Skin of body (tissue), 2 donors: ENCODE measurements around the gene CABLES1. TPM values are rescaled to one million over a fixed set of nuclear protein-coding genes. Genes with fewer than 3 reads are reported as not detected.
"Not testable (repeated sequence)": the region's sequence is repeated elsewhere in the genome, so short reads cannot be mapped to it uniquely, and the experiment has no call there.

Experiments used
- DNase-seq: peaks from one replicate; lab custom pipeline; 2025; lab: John Stamatoyannopoulos, UW
- total RNA-seq: library from RNA; depleted of rRNA; stranded (reverse); fragments of >200 nt; gene quantifications from one replicate; pipeline ENCODE4 v1.2.3, GENCODE V29; 2014

Gene CABLES1, protein sequence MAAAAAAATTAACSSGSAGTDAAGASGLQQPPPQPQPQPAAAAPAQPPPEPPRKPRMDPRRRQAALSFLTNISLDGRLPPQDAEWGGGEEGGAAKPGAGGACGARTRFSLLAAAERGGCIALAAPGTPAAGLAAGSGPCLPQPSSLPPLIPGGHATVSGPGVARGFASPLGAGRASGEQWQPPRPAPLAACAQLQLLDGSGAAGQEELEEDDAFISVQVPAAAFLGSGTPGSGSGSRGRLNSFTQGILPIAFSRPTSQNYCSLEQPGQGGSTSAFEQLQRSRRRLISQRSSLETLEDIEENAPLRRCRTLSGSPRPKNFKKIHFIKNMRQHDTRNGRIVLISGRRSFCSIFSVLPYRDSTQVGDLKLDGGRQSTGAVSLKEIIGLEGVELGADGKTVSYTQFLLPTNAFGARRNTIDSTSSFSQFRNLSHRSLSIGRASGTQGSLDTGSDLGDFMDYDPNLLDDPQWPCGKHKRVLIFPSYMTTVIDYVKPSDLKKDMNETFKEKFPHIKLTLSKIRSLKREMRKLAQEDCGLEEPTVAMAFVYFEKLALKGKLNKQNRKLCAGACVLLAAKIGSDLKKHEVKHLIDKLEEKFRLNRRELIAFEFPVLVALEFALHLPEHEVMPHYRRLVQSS
- total RNA-seq: 26.6 TPM

DNA sequence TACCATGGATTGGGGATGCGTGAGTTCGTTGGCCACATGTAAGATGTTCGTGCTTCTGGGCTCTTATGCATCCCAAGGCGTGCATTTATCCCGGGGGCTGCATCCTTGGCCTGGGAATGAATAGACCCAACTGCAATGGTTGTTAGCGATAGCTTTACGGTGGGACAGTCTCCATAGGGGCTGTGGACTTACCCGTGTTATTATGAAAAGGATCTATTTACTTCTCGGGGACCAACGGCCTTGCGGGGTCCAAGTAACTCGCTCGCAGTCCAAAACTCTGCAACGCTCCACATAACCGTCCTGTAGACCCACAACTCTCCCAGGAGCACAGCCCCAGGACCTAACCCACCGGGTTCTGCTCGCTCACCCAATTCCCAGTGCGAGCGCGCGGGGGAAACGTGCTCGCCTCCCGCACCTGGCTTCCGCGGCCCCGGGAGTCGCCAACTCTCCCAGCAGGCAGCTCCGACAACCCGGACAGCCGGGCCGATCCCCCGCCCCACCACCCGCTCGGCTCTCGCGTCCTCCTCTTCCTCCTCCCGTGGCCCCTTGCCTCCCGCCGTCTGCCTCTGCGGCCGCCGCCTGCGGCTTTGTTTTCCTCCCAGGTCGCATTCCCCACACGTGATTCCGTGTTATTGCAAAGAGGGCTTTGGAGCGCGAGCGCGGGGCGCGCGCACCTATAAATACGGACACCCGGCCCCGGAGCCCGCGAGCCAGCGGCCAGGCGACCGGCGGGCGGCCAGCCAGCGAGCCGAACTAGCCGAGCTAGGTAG, at the start of gene CABLES1:
TSS of gene CABLES1 (plus strand) at position 706 of the 770 bp plus-strand sequence. CDS start 278 bp downstream, outside the sequence.
- no peak for DNase-seq

DNA sequence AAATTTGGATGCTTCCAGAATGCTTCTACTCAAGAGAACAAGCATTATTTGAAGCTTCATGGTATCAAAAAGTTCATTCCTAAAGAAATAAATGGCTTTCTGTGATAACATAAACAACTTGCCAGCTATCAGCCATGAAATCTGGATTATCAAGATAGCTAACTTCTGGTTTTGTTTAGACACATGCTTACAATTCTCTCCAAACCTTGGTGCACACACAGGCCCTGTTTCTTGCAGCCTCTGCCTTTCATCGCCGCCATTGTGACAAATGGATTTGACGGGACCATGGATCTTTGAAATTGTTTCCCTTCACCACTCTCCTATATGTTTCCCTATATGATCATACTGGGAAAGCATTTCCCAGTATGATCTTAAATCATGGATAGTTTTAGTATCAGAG, 47.9 kb upstream of the CABLES1 start:
- no peak for DNase-seq

DNA sequence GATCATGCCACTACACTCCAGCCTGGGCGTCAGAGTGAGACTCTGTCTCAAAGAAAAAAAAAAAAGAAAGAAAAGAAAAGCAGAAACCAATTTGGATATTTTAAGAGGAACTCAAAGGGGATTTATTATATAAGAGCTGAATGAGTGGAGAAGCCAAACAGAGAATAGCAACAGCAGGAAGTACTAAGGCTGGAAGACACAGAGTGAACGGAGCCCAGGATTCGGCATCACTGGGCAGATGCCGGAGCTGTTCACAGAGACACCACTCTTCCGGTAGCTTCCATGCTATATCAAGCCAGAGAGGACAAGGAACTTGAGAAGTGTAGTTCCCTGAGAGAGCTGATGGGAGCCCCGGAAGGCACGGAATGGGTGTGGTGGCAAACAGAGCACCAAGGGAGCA, 47.0 kb upstream of the CABLES1 start:
- DNase-seq: no peak

DNA sequence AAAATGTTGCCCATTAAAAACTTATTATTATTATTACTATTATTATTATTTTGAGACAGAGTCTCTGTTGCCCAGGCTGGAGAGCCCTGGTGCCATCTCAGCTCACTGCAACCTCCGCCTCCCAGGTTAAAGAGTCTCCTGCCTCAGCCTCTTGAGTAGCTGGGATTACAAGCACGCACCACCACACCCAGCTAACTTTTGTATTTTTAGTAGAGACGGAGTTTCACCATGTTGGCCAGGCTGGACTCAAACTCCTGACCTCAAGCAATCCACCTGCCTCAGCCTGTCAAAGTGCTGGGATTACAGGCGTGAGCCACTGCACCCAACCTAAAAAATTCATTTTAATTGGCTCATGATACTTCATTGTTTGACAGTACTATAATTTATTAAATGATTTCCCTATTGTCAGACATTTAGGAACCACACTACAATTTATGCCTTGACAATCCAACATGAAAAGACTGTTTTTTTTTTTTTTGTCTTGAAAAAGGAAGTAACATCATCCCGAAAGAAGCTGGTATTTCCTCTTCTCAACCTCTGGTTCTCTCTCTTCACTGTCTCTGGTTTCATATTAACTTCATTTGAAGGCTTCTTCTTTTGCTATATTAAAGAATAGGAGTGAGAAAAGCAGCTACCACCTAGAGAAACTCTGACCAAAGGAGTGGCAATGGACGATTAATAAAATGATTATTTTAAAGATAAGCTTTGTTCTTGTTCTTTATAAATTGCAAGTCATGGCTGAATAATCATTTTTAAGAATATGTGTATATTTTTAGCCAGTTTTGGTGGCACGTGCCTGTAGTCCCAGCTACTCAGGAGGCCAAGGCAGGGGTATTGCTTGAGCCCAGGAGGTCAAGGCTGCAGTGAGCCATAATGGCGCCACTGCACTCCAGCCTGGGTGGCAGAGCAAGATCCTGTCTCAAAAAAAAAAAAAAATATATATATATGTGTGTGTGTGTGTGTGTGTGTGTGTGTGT, 44.0 kb upstream of the CABLES1 start:
- not testable (repeated sequence) for DNase-seq

DNA sequence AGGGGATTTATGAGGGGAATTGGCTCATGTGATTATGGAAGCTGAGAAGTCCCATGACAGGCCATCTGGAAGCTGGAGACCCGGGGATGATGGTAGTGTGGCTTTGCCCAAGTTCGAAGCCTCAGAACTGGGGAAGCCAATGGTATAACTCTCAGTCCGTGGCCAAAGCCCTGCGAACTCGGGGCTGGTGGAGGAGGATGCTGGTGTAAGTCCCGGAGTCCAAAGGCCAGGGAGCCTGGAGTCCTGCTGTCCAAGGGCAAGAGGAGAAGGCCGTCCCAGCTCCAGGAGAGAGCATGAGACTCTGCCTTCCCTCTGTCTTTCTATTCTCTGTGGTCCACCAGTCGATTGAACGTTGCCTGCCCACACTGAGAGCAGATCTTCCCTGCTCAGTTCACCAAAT, 43.2 kb upstream of the CABLES1 start:
- DNase-seq: no peak

DNA sequence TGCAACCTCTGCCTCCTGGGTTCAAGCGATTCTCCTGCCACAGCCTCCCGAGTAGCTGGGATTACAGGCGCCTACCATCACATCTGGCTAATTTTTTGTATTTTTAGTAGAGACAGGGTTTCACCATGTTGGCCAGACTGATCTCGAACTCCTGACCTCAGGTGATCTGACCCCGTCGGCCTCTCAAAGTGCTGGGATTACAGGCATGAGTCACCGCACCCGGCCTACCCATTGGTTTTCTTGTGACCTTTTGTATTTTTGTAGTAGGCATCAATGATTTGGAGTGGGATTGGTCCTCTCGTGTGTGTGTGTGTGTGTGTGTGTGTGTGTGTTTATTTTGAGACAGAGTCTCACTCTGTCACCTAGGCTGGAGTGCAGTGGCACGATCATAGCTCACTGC, 42.2 kb upstream of the CABLES1 start:
- not testable (repeated sequence) for DNase-seq

DNA sequence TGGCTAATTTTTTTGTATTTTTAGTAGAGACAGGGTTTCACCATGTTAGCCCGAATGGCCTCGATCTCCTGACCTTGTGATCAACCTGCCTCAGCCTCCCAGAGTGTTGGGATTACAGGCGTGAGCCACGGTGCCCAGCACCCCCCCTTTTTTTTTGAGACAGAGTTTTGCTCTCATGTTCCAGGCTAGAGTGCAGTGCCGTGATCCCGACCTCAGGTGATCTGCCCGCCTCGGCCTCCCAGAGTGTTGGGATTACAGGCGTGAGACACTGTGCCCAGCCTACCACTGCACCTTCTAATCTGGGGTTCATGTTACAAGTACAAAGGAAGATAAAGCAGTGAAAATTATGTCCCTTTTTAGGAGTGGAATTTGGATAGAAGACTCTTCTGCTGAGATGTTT, 41.5 kb upstream of the CABLES1 start:
- DNase-seq: no peak

DNA sequence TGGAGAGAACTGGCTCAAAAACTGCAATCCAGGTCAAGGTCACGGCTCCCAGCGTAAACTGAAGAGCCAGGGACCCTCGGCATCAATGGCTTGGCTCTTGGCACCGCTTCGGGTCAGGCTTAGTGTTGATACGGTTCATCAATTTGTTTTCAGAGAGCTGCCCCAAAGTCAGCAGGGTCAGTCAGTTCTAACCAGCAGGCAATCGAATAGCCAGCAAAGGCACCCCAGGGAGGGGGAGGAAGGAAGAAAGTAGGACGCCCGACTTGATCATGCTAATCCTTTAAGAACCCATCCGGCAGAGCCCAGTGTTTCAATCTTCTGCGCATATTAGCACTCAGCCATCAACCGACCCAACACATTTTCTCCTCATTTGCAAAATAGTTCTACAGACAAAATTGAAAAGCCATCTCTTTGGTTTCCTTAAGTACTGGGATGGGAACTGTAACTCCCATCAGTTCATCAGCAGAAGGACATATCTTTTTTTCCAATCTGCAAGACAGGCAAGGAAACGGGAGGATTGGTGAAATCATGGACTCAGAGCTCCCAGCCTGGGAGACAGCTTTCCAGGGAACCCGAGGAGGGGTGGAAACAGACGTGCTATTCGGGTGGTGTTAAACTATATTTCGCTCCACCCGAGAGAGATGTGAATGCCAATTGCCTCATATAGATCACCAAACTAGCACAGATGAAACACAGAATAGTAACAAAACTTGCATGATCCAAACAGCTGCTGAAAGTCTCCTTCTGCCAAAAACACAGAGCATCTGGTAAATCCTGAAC, 40.7 kb upstream of the CABLES1 start:
- DNase-seq: peak; percentile 22

DNA sequence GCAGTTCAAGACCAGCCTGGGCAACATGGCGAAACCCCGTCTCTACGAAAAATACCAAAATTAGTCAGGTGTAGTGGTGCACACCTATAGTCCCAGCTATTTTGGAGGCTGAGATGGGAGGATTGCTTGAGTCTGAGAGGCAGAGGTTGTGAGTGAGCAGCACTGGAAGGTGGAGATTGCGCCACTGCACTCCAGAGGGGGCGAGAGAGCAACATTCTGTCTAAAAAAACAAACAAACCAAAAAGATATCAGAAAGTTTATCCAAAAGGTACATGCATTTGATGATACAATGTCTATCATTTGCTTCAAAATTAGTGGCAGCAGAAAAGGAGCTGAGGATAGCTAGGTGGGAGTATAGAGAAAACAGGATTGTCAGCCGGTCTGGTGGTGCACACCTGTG, 39.8 kb upstream of the CABLES1 start:
- no peak for DNase-seq

DNA sequence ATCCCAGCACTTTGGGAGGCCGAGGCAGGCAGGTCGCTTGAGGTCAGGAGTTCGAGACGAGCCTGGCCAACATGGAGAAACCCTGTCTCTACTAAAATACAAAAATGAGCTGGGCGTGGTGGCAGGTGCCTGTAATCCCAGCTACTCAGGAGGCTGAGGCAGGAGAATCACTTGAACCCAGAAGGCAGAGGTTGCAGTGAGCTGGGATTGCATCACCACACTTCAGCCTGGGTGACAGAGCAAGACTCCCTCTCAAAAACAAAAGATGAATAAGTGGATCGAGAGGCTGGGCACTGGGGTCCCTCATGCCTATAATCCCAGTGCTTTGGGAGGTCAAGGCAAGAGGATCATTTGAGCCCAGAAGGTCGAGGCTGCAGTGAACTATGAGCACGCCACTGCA, 38.3 kb upstream of the CABLES1 start:
- DNase-seq: not testable (repeated sequence)

DNA sequence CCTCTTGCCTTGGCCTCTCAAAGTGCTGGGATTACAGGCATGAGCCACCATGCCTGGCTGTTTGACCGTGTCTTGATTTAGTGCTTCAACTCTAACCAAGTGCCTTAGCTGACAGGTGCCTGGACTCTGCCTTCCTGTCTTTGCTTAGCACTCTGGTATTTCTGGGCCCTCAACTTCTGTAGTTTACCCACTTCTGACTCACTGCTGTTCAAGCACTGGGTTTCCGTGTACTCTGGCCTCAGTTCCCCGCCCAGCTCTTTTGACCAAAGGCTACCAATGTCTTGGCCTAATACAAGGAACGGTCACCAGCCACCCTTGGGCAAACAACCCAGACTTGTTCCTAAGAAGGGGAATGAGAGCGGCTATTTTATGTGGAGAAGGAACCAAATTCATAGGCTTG, 35.7 kb upstream of the CABLES1 start:
- DNase-seq: no peak

DNA sequence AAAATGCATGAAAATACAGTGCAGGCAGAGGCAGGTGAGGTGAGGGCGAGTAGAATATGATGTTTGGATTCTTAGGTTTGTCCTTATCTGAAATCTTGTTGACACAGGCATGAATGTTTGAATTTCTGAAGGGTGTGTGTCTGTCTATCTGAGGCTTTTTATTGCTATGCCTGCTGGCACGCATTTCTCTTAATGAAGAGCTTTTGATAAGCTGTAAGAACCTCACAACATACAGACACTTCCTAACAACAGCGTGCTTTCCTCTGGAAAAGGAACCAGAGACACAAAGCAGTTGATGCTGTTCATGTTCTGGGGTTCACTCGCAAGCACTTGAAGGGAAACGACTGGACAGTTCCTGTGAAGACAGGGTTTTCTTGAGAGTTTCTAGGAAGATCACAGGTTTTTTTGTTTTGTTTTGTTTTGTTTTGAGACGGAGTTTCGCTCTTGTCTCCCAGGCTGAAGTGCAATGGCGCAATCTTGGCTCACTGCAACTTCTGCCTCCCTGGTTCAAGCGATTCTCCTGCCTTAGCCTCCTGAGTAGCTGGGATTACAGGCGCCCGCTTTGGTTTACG, 33.3 kb upstream of the CABLES1 start:
- no peak for DNase-seq

DNA sequence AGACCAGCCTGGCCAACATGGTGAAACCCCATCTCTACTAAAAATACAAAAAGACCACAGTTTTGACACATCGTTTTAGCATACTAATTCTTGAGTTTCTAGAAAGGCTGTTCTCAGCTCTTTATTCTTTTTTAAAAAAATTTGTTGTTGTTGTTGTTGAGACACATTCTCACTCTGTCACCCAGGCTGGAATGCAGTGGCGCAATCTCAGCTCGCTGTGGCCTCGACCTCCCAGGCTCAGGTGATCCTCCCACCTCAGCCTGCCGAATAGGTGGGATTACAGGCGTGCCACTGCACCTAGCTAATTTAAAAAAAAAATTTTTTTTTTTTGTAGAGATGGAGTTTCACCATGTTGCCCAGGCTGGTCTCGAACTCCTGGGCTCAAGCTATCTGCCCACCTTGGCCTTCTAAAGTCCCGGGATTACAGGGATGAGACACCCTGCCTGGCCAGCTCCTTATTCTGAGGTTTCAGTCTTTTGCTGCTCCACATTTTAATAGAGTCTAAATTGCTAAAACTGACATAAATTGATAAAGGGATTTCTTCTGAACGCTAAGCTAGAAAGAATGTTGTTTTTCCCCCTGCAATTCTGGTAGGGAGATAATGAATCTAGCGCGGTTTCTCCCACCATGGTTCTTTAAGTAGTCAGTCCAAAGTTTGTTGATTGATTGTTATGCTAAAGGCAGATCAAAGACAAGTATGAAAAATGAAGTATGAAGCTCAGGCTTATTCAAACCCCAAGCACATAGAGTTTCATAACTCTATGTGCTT, 32.6 kb upstream of the CABLES1 start:
- DNase-seq: no peak

DNA sequence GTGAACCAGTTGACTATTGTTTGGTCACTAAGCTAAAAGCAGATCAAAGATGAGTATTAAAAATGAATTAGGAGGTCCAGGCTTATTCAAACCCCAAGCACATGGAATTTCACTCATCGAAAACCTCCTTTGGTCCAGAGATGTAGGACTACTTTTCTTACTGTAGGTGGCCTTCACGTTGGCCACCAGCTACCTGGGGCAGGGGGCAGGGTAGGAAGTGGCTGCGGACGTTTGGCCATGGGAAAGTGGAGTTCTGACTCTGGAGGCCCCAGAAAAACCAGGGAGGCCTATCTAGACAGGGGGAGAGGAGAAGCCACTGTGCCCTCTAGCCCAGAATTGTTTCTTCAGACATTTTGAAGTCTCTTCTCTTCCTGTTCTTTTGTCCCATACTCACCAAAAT, 31.8 kb upstream of the CABLES1 start:
- DNase-seq: no peak

DNA sequence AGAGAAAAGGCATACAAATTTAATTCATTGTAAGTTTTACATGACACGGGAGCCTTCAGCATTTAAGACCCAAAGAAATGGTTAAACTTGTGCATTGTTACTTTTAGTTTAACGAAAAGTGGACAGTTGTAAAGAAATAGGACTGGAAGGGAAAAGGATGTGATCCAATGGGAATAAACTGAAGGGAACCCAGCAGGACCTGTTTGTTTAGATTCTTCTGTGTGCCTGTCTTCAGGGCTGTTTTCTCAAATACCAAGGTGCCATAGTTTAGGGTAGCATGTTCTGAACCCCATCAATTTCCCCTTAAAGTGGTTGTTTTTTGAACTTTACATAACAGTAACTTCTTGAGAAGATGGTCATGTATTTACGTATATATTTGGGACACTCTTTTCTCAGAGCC, 30.3 kb upstream of the CABLES1 start:
- DNase-seq: no peak

DNA sequence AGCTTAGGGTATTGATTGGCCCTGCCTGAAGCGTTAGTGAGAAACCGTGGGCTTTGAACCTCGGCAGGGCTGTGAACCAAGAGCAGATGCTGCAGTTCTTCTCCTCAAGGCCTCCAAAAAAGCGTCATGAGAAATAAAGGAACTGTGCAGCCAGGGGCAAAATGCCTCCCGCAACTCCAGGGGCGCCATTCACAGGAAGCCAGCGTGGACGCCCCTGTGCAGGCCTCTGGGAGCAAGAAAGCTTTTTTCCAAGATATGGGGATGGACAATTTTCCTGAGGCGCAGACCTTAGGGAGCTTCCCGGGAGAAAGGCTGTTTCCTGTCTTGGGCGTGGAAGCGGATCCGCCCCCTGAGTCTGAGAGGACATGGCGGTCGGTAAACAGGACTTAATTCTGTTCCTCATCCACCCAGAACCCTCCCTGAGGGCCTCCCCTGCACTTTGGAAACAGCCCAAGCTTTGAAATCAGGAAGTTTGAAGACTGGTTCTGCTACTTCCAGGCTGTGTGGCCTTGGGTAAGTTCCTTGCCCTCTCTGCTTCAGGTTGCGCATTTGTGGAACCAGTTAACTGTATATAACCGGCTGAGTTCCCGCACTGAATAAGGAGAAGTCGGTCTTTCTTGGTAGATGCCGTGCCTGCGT, 29.6 kb upstream of the CABLES1 start:
- DNase-seq: no peak

DNA sequence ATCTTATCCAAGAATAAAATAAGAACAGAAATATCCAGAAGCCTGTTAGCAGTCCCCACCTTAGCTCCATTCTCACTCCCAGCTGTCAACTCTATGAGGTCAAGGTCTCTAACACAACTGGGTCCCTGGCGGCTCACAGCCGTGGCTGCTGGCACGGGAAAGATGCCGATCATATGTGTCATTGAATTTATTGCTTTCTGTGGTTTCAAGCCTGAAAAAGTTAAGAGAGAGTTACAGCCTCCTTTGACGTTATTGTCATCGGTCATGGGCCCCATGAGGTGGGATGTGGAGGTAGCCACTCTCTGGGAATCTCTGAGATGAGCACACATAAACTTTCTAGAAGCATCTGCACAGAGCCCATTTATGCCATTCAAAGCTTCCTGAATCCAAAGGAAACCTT, 28.7 kb upstream of the CABLES1 start:
- DNase-seq: peak; percentile 14

DNA sequence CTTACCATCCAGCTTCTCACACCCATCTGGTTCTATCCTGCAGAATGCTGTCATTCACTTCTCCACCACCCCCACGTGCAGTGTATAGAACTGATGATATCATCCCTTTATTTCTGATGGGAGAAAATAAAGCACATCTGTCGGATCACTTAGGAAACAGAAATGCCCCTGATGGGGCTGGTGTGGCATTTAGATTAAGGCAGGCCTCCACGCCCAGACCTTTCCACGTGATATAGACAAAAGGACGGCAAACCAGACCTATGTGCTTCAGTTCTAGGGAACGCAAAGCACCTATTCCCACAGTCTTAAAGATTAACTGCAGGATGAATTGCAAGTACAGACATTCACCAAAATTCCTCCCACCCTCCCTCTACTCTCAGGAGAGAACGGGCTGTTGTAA, 27.6 kb upstream of the CABLES1 start:
- no peak for DNase-seq

DNA sequence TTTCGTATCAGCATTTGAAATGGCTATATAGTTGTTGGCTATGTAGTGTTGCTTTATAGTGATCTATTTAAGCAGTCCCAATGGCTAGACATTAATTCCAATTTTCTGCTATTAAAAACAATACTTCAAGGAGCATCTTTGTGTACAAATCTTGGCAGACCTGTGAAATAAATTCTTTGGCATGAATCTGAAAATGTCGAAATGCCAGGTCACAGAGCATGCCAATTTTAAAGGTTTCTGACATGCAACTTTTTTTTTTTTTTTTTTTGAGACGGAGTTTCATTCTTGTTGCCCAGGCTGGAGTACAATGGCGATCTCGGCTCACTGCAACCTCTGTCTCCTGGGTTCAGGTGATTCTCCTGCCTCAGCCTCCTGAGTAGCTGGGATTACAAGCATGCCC, 26.8 kb upstream of the CABLES1 start:
- no peak for DNase-seq
